C4-2B (cell line): ENCODE results near the gene LBX2.

Experiments used
- H3K27ac ChIP-seq: fragments of 450-650 bp; 2 replicates; pipeline ENCODE4 v1.5.1; 2017
- CTCF ChIP-seq: fragments of 450-650 bp; conservative IDR thresholded peaks from 2 replicates; pipeline ENCODE4 v1.5.1; 2017; ENCODE audit warnings: mild to moderate bottlenecking
- ZFX ChIP-seq: fragments of 450-650 bp; IDR thresholded peaks from 2 replicates; pipeline ENCODE4 v1.6.1; 2017

Gene LBX2

GRCh38 chr2:74454654-74455511 lies 44.5 kb downstream of the LBX2 start, which contains the start of gene INO80B:
Gene INO80B, plus strand, starts transcription at chr2:74455087. Its CDS starts 30 bp downstream, at chr2:74455117.
- no peak for TF ChIP-seq CTCF
- no peak for TF ChIP-seq ZFX
- H3K27ac ChIP-seq, result peak within 1 kb of the TSS; percentile 60

- H3K27ac ChIP-seq, result no peak overlapping the region
- TF ChIP-seq ZFX (no peak), CTCF (no peak)
Measured at GRCh38 chr2:74450570-74451190, 48.7 kb downstream of the LBX2 start.

- no peak overlapping the region for H3K27ac ChIP-seq
- TF ChIP-seq ZFX (no peak), CTCF (no peak)
Measured at GRCh38 chr2:74448771-74449170, 50.6 kb downstream of the LBX2 start.
